Measurements from ENCODE around the gene GLA. TPM values are rescaled to one million over a fixed set of nuclear protein-coding genes. Genes with fewer than 3 reads are reported as not detected.

Gene GLA
- total and polyA plus RNA-seq, 2 of the 13 experiments (the other 11 are each of a cell fraction or from before 2014, with no cell fraction given): 31.4 to 59.3 TPM

DNA sequence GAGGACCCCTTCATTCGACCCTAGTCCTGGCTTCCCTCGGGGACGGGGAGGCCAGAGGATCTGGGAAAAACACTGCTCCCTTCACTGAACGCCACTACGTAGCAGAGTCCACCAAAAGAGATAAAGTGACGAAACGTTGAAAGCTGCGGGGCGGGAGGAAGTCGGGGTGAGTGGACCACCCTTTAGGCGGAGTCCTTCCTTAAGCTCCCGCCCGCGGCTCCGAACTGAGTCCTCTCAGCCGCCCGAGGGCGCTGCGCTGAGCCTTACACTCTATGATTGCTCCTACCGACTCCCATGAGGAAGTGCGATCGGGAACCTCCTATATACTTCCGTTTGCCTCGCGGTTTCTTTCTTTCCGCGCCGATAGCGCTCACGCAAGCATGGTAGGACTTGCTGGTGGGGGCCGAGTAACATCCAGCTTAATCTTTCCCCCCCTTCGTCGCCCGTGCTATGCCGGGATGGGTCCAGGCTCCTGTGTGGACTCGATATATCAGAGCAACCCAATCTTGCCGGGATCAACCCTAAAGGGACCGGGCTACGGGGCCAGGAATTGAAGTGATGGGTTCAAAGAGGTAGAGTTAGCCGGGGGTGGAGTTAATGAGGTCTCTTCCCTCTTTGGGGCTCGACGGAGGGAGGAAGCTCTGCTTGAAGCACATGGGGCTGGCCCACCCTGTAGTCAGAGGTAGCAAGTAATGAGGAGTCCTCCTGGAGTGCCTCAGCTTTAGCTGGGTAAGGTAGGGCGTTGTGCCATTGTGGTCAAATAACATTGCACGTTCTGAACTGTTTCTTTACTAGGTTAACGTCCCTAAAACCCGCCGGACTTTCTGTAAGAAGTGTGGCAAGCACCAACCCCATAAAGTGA is 16.8 kb downstream of the GLA start, which contains the start of gene RPL36A:
RPL36A (plus strand) TSS at position 348 of the 862 bp plus-strand sequence; CDS start at position 381, 33 bp downstream.
- H3K4me2 ChIP-seq (ENCODE audit: low read depth, low read length): peak within 1 kb of the TSS; percentile 75
- peak within 1 kb of the TSS; percentile 87 for H2AFZ ChIP-seq (ENCODE audit: low read length)
- peak; percentile 99 for ATAC-seq
- H3K4me3 ChIP-seq (replicated peaks in 1 of 3; ENCODE audit: insufficient read depth in 1 of 3, low read depth in 2 of 3, low read length in 3 of 3): peak within 1 kb of the TSS; percentile 69 to 78 (median 69); a peak in 5 of 6 replicates
- in situ Hi-C loops (cut with HindIII; ENCODE audit: extremely low pct_ligation_motif_present, low pct_unique_long_range_greater_than_20kb) (no loop called here), intact Hi-C loops (cut with micrococcal nuclease; ENCODE audit: unreplicated experiment) (loop anchor here (2.0 to 5.0 kb wide), 2 partner anchors 16 to 44 kb away; partner anchors contain the start of genes GLA and TIMM8A)
- ChIA-PET CTCF (ENCODE audit: low intra/inter-chr PET ratio, low total read pairs) (no interaction called here), POLR2A (interaction anchor here (0.9 to 2.1 kb wide), 6 partner anchors 13 to 43 kb away, joined by 3 to 35 read pairs (median 4); partner anchors contain the start of genes GLA, HNRNPH2 and TIMM8A)
- peak within 1 kb of the TSS; percentile 76 for H3K27ac ChIP-seq (ENCODE audit: extremely low read length, insufficient read depth, low read length)
- no peaks in the 10 kb centered on the region; a peak in 1 of 5 replicates for H3K27me3 ChIP-seq (ENCODE audit: control insufficient read depth in 1 of 2, insufficient read depth in 2 of 2, low read length in 2 of 2)
- H3K79me2 ChIP-seq (ENCODE audit: insufficient read depth, low read length): peaks cover 18% of the 10 kb centered on the region
- peak; percentile 97 for FAIRE-seq
- TSS peak; percentile 75 for BruUV-seq (replicated peaks)
- H4K20me1 ChIP-seq (ENCODE audit: insufficient read depth, low read length): no peaks in the 10 kb centered on the region
- H3K9me3 ChIP-seq (ENCODE audit: low read length): no peaks in the 10 kb centered on the region
- peaks cover 23% of the 10 kb centered on the region for H3K4me1 ChIP-seq (ENCODE audit: insufficient read depth, low read length)
- H3K9ac ChIP-seq (ENCODE audit: insufficient read depth, low read depth, low read length): peak within 1 kb of the TSS; percentile 84
- 0% methylated on average over 16 of the region's 47 CpGs for WGBS (ENCODE audit: low lambda C conversion rate)
- DNase-seq (ENCODE audit: low spot score): peak; percentile 87
- peaks cover 0 to 4% of the 10 kb centered on the region in 2 experiments; a peak in 2 of 5 replicates for H3K36me3 ChIP-seq (replicated peaks in 1 of 2; ENCODE audit: control insufficient read depth in 1 of 2, insufficient read depth in 2 of 2, low read length in 2 of 2)
- TF ChIP-seq ETV5 (CRISPR knock-in tag; IDR thresholded peaks at IDR 0.05; ENCODE audit: borderline replicate concordance) (peak; percentile 62), ZNF724P (CRISPR knock-in tag; IDR thresholded peaks at IDR 0.05; ENCODE audit: borderline replicate concordance) (0 out of 2 replicates have a peak, but pooled peaks have one; percentile 24), ZNF547 (CRISPR knock-in tag; IDR thresholded peaks at IDR 0.05) (no peak), RBM39 (IDR thresholded peaks at IDR 0.05; ENCODE audit: low read depth, low read length, poor library complexity, severe bottlenecking) (peak; percentile 47), ZNF143 (CRISPR knock-in tag; IDR thresholded peaks at IDR 0.05) (peak; percentile 87), ZNF337 (CRISPR knock-in tag; IDR thresholded peaks at IDR 0.05; ENCODE audit: borderline replicate concordance, low read depth) (peak; percentile 65; the same call in 1 of the 2 replicates), CREB1 (IDR thresholded peaks at IDR 0.05) (no peak), CREB1 (CRISPR knock-in tag; IDR thresholded peaks at IDR 0.05) (0 out of 2 replicates have a peak, but pooled peaks have one; percentile 29), ZNF335 (CRISPR knock-in tag; IDR thresholded peaks at IDR 0.05) (0 out of 2 replicates have a peak, but pooled peaks have one; percentile 18), CHCHD3 (CRISPR knock-in tag; IDR thresholded peaks at IDR 0.05) (no peak)
- TF ChIP-seq, protein P1, sequence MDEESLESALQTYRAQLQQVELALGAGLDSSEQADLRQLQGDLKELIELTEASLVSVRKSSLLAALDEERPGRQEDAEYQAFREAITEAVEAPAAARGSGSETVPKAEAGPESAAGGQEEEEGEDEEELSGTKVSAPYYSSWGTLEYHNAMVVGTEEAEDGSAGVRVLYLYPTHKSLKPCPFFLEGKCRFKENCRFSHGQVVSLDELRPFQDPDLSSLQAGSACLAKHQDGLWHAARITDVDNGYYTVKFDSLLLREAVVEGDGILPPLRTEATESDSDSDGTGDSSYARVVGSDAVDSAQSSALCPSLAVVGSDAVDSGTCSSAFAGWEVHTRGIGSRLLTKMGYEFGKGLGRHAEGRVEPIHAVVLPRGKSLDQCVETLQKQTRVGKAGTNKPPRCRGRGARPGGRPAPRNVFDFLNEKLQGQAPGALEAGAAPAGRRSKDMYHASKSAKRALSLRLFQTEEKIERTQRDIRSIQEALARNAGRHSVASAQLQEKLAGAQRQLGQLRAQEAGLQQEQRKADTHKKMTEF (CRISPR knock-in tag; IDR thresholded peaks at IDR 0.05): peak; percentile 60; the same call in 1 of the 2 replicates
- TF ChIP-seq, protein P2, sequence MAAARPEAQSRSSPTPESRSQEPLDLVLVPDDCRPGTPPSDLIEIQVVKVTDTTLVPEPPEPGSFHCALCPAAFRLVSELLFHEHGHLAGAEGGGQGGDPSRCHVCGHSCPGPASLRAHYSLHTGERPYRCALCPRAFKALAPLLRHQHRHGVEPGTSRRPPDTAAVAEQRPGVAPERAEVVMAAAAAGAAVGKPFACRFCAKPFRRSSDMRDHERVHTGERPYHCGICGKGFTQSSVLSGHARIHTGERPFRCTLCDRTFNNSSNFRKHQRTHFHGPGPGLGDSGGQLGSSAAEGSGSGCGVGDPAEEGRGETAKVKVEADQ (CRISPR knock-in tag; IDR thresholded peaks at IDR 0.05; ENCODE audit: borderline replicate concordance): no peak
- TF ChIP-seq, protein P3, sequence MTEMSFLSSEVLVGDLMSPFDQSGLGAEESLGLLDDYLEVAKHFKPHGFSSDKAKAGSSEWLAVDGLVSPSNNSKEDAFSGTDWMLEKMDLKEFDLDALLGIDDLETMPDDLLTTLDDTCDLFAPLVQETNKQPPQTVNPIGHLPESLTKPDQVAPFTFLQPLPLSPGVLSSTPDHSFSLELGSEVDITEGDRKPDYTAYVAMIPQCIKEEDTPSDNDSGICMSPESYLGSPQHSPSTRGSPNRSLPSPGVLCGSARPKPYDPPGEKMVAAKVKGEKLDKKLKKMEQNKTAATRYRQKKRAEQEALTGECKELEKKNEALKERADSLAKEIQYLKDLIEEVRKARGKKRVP (CRISPR knock-in tag; IDR thresholded peaks at IDR 0.05): peak in 1 of 2 experiments; percentile 33; a peak in 1 of 4 replicates
- TF ChIP-seq, protein P4, sequence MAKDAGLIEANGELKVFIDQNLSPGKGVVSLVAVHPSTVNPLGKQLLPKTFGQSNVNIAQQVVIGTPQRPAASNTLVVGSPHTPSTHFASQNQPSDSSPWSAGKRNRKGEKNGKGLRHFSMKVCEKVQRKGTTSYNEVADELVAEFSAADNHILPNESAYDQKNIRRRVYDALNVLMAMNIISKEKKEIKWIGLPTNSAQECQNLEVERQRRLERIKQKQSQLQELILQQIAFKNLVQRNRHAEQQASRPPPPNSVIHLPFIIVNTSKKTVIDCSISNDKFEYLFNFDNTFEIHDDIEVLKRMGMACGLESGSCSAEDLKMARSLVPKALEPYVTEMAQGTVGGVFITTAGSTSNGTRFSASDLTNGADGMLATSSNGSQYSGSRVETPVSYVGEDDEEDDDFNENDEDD (CRISPR knock-in tag; IDR thresholded peaks at IDR 0.05; ENCODE audit: borderline replicate concordance): peak; percentile 37; the same call in 1 of the 2 replicates
- TF ChIP-seq, protein P5, sequence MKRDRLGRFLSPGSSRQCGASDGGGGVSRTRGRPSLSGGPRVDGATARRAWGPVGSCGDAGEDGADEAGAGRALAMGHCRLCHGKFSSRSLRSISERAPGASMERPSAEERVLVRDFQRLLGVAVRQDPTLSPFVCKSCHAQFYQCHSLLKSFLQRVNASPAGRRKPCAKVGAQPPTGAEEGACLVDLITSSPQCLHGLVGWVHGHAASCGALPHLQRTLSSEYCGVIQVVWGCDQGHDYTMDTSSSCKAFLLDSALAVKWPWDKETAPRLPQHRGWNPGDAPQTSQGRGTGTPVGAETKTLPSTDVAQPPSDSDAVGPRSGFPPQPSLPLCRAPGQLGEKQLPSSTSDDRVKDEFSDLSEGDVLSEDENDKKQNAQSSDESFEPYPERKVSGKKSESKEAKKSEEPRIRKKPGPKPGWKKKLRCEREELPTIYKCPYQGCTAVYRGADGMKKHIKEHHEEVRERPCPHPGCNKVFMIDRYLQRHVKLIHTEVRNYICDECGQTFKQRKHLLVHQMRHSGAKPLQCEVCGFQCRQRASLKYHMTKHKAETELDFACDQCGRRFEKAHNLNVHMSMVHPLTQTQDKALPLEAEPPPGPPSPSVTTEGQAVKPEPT (CRISPR knock-in tag; IDR thresholded peaks at IDR 0.05; ENCODE audit: low read depth): no peak

Data from HepG2 (cell line).